ENCODE data around the gene SMIM31.

DNA sequence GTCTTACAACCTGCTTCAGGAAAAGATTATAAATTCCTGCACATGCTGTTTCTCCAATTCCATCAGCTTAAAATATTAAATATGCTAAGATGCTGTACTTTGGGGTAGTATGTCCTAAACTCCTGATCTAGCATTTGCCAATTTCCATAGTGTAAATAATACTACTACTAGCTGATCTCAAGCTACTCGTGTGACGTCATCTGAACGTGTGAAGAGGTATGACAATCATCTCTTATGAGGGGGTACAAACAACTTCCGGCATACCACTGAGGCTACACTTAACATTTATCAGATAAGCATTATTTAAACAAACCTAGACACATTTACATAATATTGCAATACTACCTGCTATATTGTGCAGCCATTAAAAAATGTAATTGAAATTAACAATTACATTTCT, 70.7 kb downstream of the SMIM31 start:
- TF ChIP-seq, protein P1, sequence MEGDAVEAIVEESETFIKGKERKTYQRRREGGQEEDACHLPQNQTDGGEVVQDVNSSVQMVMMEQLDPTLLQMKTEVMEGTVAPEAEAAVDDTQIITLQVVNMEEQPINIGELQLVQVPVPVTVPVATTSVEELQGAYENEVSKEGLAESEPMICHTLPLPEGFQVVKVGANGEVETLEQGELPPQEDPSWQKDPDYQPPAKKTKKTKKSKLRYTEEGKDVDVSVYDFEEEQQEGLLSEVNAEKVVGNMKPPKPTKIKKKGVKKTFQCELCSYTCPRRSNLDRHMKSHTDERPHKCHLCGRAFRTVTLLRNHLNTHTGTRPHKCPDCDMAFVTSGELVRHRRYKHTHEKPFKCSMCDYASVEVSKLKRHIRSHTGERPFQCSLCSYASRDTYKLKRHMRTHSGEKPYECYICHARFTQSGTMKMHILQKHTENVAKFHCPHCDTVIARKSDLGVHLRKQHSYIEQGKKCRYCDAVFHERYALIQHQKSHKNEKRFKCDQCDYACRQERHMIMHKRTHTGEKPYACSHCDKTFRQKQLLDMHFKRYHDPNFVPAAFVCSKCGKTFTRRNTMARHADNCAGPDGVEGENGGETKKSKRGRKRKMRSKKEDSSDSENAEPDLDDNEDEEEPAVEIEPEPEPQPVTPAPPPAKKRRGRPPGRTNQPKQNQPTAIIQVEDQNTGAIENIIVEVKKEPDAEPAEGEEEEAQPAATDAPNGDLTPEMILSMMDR (conservative IDR thresholded peaks at IDR 0.05): no peak
- TF ChIP-seq EZH2 (IDR thresholded peaks at IDR 0.05; ENCODE audit: low read depth): no peak
